Left lung (tissue), 10 donors: Measurements from ENCODE around the gene GPR12. TPM values are rescaled to one million over a fixed set of nuclear protein-coding genes. Genes with fewer than 3 reads are reported as not detected.

Experiments
- ATAC-seq: fragments of 200-7000 bp; cut with Tn5 transposase; one replicate; pipeline ENCODE4 v1.9.1; 2020; ENCODE audit warnings: moderate library complexity
- DNase-seq, 4 donors: peaks; one replicate each; pipeline ENCODE4 v3.0.0-alpha.2; 2013 to 2020
- H3K27ac ChIP-seq, 2 donors: fragments of 200-600 bp; sonication (generic) in 1 of 2; one replicate each; pipeline versions ENCODE4 v1.5.0 to v1.8.0; 2020 to 2021
- H3K27me3 ChIP-seq, 2 donors: fragments of 200-600 bp; sonication (generic) in 1 of 2; one replicate each; pipeline versions ENCODE4 v1.5.0 to v1.8.0; 2020 to 2021
- H3K36me3 ChIP-seq, 2 donors: fragments of 200-600 bp; sonication (generic) in 1 of 2; one replicate each; pipeline versions ENCODE4 v1.5.0 to v1.8.0; 2020 to 2021
- H3K4me1 ChIP-seq, 2 donors: fragments of 200-600 bp; one replicate each; pipeline ENCODE4 v1.8.0; 2021
- H3K4me3 ChIP-seq, 2 donors: fragments of 200-600 bp; sonication (generic) in 1 of 2; one replicate each; pipeline versions ENCODE4 v1.5.0 to v1.8.0; 2020 to 2021; ENCODE audit warnings: mild to moderate bottlenecking in 1 of 2
- H3K9me3 ChIP-seq, 2 donors: fragments of 200-600 bp; sonication (generic) in 1 of 2; one replicate each; pipeline versions ENCODE4 v1.5.0 to v1.8.0; 2020 to 2021
- intact Hi-C, 2 donors: fragments of 100-400 bp; cut with DNase I; formaldehyde crosslinking; loops; one replicate each; pipeline versions ENCODE4 v1.11.2 to v1.14.2; 2022
- polyA plus RNA-seq, 6 donors: library from polyadenylated mRNA; unstranded; fragments of 120-200 nt; gene quantifications; one replicate each; pipeline ENCODE4 v1.2.1, GENCODE V29; 2013; ENCODE audit not compliant: insufficient read length in 6 of 6
- total RNA-seq, 2 donors: library from RNA; stranded (reverse); fragmentation: NEBNext Ultra II Directional; extraction: Animal tissue kit (Norgen Biotek cat#: 25700); gene quantifications; one replicate each; pipeline ENCODE4 v1.2.1, GENCODE V29; 2021
- TF ChIP-seq, protein P1 (sequence below), 2 donors: fragments of 200-600 bp; sonication (generic) in 1 of 2; IDR thresholded peaks; one replicate each; pipeline versions ENCODE4 v1.5.0 to v1.8.0; 2021; ENCODE audit warnings: antibody characterized with exemption in 2 of 2
- donor health status: DM: no; HTN: yes; CAD: no.
- donor health status: DM: no; HTN: no; CAD: no.

Gene GPR12
- total and polyA plus RNA-seq, 8 donors, result 0.04 to 0.06 (median 0.04) TPM; not detected in 5

DNA sequence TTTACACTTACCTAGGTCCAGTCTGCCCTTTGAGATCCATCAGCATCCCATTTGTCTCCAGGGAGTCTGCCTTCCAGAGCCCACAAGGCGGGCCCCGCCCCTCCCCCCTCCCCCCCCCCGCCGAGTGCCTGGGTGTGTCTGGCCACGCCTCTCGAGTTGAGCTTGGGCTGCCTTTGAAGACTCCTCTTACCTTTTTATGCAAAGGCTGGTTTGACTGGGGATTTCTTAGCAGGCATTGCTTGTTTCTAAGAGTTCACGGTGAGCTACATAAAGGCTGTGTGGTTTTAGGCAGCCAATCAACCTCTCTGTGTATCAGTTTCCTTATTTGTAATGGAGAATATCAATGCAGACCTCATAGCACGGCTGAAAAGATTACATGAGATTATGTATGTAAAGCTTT lies 11.3 kb downstream of the GPR12 start:
- Histone ChIP-seq H3K27ac (no peak overlapping the region), H3K9me3 (no peaks in the 10 kb centered on the region)
- no peak for DNase-seq

DNA sequence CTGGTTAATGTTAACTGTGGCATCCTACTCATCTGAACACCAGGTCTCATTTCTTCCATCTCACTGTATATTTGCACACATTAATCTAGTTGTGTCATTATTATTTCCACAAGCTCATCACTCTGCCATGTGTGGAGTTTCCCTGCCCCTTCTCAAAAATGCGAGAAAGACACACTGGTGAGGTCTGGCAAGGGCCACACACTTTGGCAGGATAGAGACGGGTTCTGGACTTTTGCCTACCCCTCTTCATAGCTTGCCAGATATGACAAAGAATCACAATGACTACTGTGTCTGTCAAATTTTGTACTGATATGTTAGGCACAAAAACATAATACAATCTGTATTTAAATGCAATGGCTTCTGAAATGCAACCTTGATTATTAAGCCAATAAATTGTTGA lies 12.9 kb downstream of the GPR12 start:
- no peak for DNase-seq
- TF ChIP-seq, protein P1, sequence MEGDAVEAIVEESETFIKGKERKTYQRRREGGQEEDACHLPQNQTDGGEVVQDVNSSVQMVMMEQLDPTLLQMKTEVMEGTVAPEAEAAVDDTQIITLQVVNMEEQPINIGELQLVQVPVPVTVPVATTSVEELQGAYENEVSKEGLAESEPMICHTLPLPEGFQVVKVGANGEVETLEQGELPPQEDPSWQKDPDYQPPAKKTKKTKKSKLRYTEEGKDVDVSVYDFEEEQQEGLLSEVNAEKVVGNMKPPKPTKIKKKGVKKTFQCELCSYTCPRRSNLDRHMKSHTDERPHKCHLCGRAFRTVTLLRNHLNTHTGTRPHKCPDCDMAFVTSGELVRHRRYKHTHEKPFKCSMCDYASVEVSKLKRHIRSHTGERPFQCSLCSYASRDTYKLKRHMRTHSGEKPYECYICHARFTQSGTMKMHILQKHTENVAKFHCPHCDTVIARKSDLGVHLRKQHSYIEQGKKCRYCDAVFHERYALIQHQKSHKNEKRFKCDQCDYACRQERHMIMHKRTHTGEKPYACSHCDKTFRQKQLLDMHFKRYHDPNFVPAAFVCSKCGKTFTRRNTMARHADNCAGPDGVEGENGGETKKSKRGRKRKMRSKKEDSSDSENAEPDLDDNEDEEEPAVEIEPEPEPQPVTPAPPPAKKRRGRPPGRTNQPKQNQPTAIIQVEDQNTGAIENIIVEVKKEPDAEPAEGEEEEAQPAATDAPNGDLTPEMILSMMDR (IDR thresholded peaks at IDR 0.05), result no peak

More for the DNA sequence above, 11.3 kb downstream of the GPR12 start:
- TF ChIP-seq, protein P1 (IDR thresholded peaks at IDR 0.05), result no peak
- no peak for ATAC-seq
- peaks cover 1 to 19% of the 10 kb centered on the region in 2 donors for H3K27me3 ChIP-seq
- intact Hi-C loops, result no loop called here
- no peaks in the 10 kb centered on the region for H3K4me1 ChIP-seq
- H3K36me3 ChIP-seq, result no peaks in the 10 kb centered on the region
- no peak overlapping the region for H3K4me3 ChIP-seq

DNA sequence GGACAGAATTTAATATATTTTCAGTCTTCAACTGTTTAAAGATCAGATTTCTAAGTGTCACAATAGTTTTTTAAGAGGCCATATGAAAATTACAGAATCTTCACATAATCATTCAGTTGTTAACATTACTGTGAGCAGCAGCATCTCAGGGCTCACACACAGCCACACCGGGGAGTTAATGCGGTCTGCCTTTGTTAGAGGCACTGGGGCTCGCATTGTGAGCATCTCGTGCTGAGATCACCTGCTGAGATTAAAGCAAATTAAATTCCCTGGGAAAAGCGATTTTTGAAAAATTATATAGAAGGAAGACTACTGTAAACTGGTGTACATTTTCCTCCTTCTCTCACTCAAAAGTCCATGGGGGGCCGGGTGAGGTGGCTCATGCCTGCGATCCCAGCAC lies 16.6 kb downstream of the GPR12 start:
- H3K27me3 ChIP-seq, result peaks cover 20 to 47% of the 10 kb centered on the region in 2 donors
- TF ChIP-seq, protein P1 (IDR thresholded peaks at IDR 0.05), result no peak
- no peaks in the 10 kb centered on the region for H3K4me1 ChIP-seq
- peaks cover 0 to 2% of the 10 kb centered on the region in 2 donors for H3K9me3 ChIP-seq
- no peak overlapping the region for H3K27ac ChIP-seq
- intact Hi-C loops, result no loop called here
- H3K36me3 ChIP-seq, result no peaks in the 10 kb centered on the region
- ATAC-seq (no peak), DNase-seq (no peak)
- H3K4me3 ChIP-seq, result no peak overlapping the region

More for the DNA sequence above, 12.9 kb downstream of the GPR12 start:
- intact Hi-C loops, result no loop called here
- no peaks in the 10 kb centered on the region for H3K9me3 ChIP-seq
- ATAC-seq, result no peak
- H3K27ac ChIP-seq, result no peak overlapping the region
- no peaks in the 10 kb centered on the region for H3K36me3 ChIP-seq
- peaks cover 14 to 35% of the 10 kb centered on the region in 2 donors for H3K27me3 ChIP-seq
- no peak overlapping the region for H3K4me3 ChIP-seq
- no peaks in the 10 kb centered on the region for H3K4me1 ChIP-seq

DNA sequence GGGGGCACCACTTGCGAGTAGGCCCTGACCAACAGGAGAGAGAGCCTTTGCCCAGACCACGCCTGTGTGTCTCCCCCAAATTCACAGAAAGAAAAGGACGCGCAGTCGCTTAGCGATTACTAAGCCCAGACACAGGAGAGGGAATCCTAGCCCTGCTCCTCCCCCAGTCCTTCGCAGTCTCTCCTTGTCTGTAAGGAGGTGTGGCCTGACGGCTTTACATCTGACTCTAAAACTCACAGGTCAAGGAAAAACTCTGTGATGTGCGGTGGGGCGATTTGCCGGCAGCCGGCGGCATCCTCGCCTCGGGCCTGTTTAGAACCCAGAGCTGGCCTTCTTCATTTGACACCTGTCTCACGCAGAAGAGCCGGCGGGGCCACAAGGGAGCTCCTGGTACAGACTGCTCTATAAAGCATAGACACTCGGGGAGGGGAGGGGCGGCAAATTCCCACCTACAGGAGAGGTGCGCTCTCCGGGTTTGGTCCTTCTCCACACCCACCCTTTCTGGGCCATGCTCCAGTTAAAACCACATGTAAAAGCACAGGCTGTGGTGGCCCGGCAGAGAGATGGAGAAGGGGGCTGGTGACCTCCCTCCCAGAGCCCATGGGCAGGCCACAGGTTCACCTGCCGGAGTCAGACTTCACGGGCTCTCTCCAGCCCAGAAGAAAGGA lies 17.8 kb downstream of the GPR12 start:
- peaks cover 0 to 8% of the 10 kb centered on the region in 2 donors for H3K9me3 ChIP-seq
- intact Hi-C loops, result no loop called here
- TF ChIP-seq, protein P1 (IDR thresholded peaks at IDR 0.05), result no peak
- DNase-seq (peak in 1 of 4 donors; percentile 75), ATAC-seq (no peak)
- H3K27me3 ChIP-seq, result peaks cover 20 to 47% of the 10 kb centered on the region in 2 donors
- no peaks in the 10 kb centered on the region for H3K36me3 ChIP-seq
- no peak overlapping the region for H3K27ac ChIP-seq
- no peak overlapping the region for H3K4me3 ChIP-seq
- no peaks in the 10 kb centered on the region for H3K4me1 ChIP-seq

DNA sequence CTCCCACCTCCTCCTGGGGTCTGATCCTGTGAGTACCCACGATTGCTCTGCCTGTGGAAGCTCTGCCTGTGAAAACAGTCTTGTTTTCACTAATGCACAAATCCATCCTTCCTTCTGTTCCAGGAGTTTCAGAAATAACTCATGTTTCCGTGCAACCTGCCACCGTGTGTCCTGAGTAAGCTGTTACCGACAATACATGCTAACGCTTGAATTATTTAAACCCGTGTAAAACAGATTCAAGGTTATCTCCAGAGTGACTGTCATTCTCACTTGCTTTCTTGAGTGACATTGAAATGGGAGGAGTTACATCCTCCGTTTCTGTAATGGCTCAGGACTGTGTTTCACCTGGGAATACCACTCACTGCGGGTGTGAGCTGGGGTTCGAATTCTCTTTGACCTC lies 24.9 kb downstream of the GPR12 start:
- peaks cover 0 to 10% of the 10 kb centered on the region in 2 donors for H3K9me3 ChIP-seq
- ATAC-seq, result no peak
- TF ChIP-seq, protein P1 (IDR thresholded peaks at IDR 0.05), result no peak

More for the DNA sequence above, 24.9 kb downstream of the GPR12 start:
- no peak overlapping the region for H3K4me3 ChIP-seq
- intact Hi-C loops, result no loop called here
- no peaks in the 10 kb centered on the region for H3K27me3 ChIP-seq
- H3K4me1 ChIP-seq, result no peaks in the 10 kb centered on the region
- DNase-seq, result no peak
- H3K27ac ChIP-seq, result no peak overlapping the region
- H3K36me3 ChIP-seq, result no peaks in the 10 kb centered on the region
